Suppressor macrophage (primary cell): ENCODE results near the gene ELP5.

Experiments used
- DNase-seq, 4 experiments: peaks; one replicate each; pipeline ENCODE4 v3.0.0-alpha.2; 2020 to 2022

The ELP5 gene

DNA sequence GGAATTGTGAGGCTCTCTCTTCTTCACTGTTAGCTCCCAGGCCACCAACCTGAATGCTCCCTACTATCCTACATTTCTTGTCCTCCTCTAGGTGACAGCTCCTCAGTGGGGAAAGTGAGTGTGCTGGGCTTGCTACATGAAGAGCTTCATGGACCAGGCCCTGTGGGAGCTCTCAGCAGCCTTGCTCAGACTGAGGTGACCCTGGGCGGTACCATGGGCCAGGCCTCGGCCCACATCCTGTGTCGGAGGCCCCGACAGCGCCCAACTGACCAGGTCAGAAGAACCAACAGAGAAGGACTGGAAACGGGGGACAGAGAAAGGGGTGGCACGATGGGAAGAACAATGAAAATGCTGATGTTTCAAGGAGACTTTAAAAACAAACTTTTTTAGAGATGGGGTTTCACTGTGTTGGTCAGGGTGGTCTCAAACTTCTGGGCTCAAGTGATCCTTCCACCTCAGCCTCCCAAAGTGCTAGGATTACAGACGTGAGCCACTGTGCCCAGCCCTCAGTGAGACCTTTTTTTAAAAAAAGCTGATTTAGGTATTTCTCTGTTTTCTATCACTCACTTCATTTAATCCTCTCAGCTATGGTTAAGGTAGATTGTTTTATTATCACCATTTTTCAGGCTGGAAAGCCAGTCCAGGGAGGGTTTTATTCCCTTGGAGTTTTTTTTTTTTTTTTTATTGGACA lies 4.9 kb downstream of the ELP5 start:
- no peak for DNase-seq

DNA sequence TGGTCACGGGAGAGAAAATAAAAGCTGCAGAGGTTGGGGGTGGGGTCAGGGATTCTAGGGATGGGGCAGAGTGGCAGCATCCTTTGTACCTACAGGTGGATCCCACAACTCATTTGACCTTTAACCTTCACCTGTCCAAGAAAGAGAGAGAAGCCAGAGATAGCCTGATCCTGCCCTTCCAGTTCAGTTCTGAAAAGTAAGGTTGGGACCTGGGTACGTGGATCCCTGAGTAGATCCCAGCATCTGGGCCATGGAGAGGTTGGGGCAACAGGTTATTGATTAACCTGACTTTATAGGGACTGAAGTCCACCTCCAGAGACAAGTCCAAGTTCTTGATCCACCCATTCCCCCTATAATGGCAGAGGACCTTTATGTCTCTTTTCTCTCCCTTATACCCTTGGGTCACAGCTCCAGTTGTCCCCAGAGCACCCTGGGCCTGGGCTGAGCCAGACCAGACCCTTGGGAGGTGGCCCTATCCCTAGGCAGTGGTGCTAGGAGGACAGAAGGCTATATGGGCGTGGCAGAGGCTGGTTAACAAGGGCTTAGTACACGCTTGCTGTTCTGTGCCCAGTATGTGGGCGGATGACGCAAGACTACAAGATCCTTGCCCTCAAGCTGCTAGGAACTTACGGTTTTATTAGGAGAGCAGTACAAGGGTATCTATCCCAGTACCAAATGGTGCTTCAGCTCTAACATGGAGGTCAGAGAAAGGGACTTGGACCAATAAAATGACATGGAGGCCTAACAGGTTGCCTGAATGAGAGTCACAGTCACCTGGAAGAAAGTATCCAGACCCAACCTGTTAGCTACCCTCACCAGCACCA lies 6.9 kb downstream of the ELP5 start:
- DNase-seq: peak; percentile 76 to 91 (median 88)

DNA sequence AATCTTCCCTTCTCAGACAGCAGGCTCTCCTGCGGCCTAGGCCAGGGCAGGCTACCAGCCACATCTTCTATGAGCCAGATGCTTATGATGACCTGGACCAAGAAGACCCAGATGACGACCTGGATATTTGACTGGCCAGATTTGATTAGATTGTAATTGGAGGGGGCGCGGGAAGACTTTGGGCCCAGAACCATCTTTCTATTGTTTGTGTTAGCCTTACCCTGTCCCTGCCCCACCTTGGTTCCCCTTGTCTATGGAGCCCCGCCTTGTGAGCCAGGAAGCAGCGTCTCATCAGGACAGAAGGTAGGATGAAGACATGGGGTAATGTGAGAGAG lies 7.5 kb downstream of the ELP5 start:
- DNase-seq: no peak

DNA sequence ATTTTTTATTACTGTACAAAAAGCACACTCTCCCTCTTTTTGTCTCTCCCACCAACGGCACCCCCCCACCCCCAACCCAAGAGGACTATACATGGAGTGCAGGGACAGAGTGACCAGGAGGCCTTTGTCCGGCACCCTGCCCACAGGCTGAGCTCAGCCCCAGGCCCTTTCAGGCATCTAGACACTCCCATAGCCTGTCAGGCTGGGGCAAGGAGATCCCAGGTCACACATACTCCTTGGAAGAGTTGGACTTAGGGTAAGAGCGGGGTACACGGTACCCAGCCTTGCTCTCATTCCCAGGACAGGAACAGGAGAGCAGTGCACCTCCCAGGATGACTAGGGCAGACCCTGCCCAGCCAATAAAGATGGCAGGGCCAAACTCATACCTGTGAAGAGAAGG lies 8.1 kb downstream of the ELP5 start:
- no peak for DNase-seq

DNA sequence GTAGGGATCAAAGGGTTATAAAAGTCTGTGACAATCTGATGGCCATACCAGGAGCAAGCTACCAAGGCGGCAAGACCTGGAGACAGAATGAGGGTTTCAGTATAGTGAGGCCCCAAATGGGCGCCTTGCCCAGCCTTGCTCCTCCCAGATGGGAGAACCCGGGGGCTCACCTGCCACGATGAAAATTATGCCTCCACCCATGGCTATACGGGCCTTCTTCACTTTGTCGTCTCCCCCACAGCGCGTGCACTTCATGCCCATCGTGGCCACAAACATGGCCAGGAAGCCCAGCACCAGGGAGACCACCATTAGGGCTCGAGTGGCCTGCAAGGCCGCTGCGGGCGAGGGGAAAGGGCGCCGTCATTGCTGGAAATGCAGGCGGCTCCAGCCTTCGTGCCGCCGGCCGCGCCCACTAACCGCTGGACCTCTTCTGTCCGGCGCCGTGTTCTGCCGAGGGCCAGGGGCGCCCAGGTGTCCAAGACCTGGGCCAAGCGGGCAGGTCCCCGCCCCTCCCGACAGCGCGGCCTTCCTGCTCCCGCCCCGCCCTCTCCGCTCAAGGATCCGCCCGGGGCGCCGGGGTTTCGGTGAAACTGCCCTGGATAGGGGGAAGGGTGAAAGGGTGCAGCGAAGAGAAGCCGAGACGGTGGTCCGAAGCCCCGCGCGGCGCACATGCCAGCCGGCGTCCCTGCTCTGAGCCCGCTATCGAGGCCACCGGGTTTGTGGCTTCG lies 8.8 kb downstream of the ELP5 start:
- DNase-seq: peak in 2 of 4 experiments; percentile 30 to 39

DNA sequence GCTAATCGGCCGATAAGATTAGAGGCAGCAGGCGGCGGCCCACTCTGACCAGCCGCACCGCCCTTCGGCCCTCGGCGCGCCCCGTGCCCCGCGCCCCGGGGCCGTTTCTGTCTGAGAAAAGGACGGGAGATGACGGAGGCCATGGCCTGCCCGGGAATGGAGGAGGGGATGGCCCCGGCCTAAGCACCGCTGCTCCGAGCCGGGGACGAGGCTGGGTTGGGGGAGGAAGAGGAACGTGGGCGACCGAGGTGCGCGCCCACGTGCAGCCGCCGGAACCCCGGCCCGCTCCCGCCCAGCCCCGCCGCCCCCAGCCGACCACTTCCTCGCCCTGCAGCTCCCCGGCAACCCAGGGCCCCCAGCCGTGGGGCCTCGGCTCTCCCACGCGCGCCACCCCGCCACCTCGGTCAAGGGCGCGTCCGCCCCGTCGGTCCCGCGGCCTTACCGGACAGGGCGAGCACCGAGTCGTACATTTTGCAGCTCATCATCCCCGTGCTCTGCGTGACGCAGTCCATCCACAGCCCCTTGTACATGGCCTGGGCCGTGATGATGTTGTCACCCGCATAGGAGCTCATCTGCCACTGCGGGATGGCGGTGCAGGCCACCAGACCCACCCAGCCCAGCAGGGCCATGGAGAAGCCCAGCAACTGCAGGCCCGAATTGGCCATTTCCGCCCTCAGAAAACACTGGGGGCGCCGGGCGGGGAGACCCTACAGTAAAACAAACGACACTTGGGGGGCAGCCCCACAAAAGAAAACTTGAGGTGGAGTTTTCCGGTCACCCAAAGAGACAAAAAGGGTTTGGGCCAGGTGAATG lies 9.6 kb downstream of the ELP5 start:
- DNase-seq: peak in 1 of 4 experiments; percentile 18

DNA sequence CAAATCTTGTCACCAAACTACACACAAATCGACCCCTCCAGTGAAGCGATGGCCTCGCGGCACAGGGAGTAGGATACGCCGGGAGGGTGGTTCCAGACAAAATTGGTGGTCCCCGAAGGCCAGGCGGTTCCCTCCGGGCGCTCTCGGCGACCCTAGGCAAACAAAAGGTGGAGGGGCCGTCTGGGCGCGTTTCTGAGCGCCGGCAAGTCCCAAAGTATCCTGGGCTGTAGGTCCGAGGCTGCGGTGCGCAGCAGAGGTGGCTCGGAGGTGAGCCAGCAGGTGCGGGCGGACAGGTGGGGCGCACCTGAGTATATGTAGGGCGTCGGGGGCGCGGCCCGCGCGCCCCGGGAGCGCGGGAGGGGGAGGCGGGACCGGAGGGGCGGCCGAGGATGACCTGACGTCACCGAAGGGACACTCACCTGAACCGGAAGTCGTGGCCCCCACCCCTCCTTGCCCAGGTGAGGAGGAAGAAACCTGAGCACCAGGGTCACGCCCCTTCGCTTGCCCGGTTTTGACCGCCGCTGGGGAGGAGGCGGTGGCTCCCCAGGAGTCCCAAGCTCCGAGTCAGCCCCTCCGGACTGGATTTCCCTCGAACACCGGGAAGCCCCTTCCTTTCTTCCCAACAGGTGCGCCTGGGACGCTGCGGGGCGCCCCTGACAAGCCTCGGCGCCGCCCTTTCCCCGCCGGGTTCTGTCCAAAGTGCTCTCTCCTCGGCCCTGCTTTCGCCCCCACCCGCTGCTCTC lies 10.3 kb downstream of the ELP5 start, which contains the start of gene CLDN7:
Gene CLDN7 (minus strand): TSS at position 287 of the 743 bp plus-strand sequence. CDS start 435 bp downstream, outside the sequence.
- no peak for DNase-seq

DNA sequence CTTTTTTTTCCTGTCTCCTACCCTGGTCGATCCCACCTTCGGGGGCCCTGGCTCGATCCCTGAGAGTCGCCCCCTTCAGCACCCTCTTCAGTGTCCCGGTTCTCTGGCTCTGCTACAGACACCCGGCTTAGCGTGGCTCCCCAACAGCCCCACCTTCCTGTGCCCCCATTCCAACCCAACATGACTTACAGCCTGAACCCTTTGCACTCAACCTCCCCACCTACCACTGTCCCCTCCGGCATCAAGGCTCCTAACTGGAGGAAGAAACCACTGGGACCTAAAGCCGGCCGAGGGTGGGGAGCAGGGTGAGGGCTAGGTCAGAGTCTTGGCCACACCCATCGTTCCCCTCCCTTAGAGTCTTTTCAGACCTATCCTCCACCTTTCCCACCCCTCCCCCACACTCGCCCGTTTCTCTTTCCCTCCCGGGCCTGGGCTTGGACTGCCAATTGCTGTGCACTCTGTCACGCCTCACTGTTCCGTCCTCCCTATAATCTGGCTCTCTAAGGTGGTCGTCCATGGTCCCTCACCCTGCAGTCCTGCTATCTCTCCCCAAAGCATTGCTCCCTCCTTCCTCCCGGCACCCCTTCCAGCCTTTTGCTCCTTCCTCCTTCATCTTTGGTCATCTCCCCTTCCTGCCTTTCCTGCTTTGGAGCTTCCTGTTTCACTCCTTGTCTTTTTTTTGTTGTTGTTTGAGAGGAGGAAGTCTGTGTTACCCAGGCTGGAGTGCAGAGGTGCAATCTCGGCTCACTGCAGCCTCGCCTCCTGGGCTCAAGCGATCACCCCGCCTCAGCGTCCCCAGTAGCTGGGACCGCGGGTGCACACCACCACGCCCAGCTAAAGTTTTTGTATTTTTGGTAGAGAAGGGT lies 11.2 kb downstream of the ELP5 start:
- DNase-seq: peak in 3 of 4 experiments; percentile 55 to 60 (median 57)

DNA sequence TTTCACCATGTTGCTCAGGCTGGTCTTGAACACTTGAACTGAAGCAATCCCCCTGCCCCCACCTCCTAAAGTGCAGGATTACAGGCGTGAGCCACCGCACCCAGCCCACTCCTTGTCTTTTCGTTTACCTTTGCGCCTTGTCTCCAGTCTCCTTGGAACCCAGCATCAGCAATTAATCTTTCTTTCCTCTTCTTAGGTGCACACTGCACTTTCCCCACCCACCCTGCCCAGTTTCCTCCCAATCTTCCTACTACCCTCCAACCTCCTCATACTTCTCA lies 11.7 kb downstream of the ELP5 start:
- DNase-seq: no peak

DNA sequence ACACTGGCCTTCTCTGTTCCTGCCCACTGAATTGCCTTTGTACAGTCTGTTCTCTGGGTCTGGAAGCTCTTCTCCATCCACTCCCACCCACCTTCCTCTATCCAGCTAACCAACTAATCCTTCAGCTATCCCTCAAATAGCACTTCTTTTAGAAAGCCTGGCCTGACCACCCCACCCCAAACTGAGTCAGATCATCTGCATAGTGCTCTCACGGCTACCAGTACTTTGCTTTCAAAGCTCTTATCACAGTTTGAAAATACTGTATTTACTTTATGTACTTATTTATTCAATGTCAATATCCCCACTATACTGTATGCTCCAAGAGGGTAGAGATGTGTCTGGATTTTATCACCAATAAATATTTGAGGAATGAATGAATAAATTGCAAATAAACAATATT lies 14.8 kb downstream of the ELP5 start:
- DNase-seq: no peak

DNA sequence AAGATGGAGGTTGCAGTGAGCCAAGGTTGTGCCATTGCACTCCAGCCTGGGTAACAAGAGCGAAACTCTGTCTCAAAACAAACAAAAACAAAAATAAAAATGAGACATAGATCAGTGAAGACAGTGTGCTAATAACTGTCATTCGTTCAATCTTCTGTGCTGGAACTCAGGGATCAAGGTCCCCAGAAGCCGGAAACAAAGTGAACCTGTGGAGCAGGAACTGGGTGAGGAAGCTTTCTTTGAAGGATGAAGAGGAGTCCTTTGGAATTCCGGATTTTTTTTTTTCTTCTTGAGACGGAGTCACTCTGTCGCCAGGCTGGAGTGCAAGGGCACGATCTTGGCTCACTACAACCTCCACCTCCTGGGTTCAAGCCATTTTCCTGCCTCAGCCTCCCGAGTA lies 27.4 kb downstream of the ELP5 start:
- no peak for DNase-seq

DNA sequence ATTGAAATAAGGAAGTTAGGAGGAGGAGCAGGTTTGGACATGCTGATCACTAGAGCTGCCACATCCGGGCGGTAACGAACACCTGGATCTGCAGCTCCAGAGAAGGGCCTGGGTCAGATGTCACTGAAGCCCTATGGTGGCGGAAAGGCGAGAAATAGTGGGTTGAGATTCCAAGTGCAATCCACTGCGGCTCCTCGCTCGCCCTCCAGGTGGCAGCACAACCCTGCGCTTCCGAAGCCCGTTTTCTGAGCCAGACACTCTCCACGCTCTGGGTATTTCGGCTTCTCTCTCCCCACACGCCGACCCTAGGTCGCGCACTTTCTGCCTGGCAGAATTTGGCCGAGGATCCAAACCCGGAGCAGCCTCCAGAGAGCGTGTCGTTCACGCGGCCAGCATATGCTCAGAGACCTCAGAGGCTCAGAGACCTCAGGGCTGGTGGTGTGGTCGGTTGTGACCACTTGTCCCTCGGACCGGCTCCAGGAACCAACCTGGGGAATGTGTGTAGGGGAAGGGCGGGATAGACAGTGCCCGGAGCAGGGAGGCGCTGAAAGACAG lies 28.6 kb downstream of the ELP5 start:
- peak; percentile 87 to 91 (median 89) for DNase-seq

DNA sequence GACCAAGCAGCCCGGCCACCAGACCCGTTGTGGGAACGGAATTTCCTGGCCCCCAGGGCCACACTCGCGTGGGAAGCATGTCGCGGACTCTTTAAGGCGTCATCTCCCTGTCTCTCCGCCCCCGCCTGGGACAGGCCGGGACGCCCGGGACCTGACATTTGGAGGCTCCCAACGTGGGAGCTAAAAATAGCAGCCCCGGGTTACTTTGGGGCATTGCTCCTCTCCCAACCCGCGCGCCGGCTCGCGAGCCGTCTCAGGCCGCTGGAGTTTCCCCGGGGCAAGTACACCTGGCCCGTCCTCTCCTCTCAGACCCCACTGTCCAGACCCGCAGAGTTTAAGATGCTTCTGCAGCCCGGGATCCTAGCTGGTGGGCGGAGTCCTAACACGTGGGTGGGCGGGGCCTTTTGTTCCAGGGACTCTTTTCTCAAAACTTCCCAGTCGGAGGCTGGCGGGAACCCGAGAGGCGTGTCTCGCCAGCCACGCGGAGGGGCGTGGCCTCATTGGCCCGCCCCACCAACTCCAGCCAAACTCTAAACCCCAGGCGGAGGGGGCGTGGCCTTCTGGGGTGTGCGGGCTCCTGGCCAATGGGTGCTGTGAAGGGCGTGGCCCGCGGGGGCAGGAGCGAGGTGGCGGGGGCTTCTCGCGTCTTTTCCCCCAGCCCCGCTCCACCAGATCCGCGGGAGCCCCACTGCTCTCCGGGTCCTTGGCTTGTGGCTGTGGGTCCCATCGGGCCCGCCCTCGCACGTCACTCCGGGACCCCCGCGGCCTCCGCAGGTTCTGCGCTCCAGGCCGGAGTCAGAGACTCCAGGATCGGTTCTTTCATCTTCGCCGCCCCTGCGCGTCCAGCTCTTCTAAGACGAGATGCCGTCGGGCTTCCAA lies 29.3 kb downstream of the ELP5 start, which contains the start of gene SLC2A4:
Gene SLC2A4 (plus strand): TSS at position 645 of the 879 bp plus-strand sequence. CDS start 217 bp downstream, at position 862.
- peak; percentile 96 to 97 (median 96) for DNase-seq

DNA sequence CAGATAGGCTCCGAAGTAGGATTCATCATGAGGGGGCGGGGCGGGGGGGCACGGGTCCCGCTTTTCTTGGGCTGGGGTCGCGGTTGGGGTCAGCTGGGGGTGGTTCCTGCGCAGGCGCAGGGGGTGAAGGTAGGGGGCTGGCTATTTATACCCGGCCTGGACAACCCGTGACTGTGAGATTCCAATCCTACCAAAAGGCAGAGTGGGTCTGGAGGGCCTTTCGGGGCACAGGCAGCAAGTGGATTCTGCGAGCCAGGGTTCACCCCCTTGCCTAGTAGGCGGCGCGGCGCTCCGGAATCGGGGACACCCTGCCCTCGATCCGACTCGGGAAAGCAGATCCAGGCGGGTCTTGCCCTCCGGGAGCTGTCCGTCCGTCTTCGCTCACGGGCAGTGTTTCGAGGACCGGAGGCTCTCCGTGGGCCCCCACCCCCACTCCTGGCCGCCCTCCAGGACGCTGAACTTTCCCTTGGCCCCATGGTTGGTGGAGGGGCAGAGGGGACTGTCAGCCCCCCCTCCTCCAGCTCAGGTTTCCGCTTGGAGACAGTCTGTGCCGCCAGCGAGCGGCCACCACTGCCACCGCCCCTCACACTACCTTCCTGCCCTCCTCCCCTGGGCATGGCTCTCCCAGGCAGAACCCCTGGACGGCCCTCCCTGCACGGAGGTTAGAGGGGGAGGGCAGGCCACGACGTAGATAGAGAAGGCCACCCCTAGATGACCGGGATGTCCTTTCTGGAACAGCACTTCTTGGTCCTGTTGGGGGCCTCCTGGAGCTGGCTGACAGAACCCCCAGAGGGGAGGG lies 30.1 kb downstream of the ELP5 start:
- DNase-seq: peak in 1 of 4 experiments; percentile 18

DNA sequence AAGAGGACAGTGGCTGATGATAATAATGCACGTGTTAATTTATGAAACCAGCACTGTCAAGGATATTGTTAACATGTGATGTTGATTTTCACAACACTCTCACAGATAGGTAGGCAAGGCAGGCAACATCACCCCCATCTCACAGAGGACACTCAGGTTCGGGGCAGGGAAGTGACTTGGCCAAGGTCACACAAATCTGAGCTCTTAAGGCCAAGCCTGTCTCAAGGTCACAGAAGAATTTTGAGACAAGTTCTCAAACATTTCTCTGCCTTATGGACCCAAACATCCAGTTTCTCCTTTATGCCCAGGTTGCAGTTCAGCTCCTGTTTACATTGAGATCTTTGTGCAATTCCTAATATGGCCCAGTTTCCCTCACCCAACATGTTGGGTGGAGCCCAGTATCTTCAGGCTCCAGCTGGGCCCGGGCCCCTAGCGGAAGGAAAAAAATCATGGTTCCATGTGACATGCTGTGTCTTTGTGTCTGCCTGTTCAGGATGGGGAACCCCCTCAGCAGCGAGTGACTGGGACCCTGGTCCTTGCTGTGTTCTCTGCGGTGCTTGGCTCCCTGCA lies 30.8 kb downstream of the ELP5 start:
- peak in 3 of 4 experiments; percentile 36 to 43 (median 41) for DNase-seq

DNA sequence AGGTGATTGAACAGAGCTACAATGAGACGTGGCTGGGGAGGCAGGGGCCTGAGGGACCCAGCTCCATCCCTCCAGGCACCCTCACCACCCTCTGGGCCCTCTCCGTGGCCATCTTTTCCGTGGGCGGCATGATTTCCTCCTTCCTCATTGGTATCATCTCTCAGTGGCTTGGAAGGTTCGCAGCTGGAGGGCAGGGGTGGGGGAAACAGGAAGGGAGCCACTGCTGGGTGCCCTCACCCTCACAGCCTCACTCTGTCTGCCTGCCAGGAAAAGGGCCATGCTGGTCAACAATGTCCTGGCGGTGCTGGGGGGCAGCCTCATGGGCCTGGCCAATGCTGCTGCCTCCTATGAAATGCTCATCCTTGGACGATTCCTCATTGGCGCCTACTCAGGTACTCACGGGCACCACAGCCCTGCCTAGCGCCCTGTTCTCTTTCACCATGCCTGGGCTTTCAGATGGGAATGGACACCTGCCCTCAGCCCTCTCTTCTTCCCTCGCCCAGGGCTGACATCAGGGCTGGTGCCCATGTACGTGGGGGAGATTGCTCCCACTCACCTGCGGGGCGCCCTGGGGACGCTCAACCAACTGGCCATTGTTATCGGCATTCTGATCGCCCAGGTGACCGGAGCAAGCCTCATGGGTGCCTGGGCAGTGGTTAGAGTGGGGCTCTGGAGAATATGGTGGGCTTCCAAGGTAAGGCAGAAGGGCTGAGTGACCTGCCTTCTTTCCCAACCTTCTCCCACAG lies 31.6 kb downstream of the ELP5 start:
- peak; percentile 32 to 55 (median 50) for DNase-seq

DNA sequence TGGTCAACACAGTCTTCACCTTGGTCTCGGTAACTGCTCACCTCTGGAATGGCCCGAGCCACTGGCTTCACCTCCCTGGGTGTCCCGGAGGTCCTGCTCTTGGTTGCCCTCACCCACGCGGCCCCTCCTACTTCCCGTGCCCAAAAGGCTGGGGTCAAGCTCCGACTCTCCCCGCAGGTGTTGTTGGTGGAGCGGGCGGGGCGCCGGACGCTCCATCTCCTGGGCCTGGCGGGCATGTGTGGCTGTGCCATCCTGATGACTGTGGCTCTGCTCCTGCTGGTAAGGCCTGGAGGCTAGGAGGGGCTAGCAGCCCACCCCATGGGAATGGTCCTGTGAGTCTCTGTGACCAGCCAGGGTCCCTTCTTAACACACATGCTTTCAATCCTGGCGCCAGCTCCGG lies 32.9 kb downstream of the ELP5 start:
- no peak for DNase-seq
